Measurements from ENCODE around the gene TUT4. TPM values are rescaled to one million over a fixed set of nuclear protein-coding genes. Genes with fewer than 3 reads are reported as not detected.

The TUT4 gene
- polyA plus RNA-seq, 1 donor from 2014 or later = 84.1 TPM

- no peaks in the 10 kb centered on the region for H3K27me3 ChIP-seq (ENCODE audit: insufficient read depth, low read depth, low read length)
- no peak for TF ChIP-seq RAD21 (conservative IDR thresholded peaks at IDR 0.05)
- TF ChIP-seq CTCF (IDR thresholded peaks at IDR 0.05; ENCODE audit: poor library complexity, severe bottlenecking) = no peak
- TF ChIP-seq REST (IDR thresholded peaks at IDR 0.05; ENCODE audit: borderline replicate concordance) = no peak
- no peak for TF ChIP-seq SMC3 (conservative IDR thresholded peaks at IDR 0.05; ENCODE audit: poor library complexity)
- TF ChIP-seq EZH2 (IDR thresholded peaks at IDR 0.05; ENCODE audit: borderline replicate concordance, insufficient read depth, low read length, poor library complexity, severe bottlenecking) = no peak
- TF ChIP-seq MXI1 (conservative IDR thresholded peaks at IDR 0.05; ENCODE audit: poor library complexity, severe bottlenecking) = no peak
- TF ChIP-seq EP300 (conservative IDR thresholded peaks at IDR 0.05; ENCODE audit: poor library complexity, severe bottlenecking) = no peak
- TF ChIP-seq POLR2AphosphoS5 (IDR thresholded peaks at IDR 0.05) = no peak
- TF ChIP-seq TAF1 (IDR thresholded peaks at IDR 0.05; ENCODE audit: low read depth) = no peak
- H3K9ac ChIP-seq (ENCODE audit: low read length) = no peak overlapping the region
- H3K9me3 ChIP-seq (ENCODE audit: low read length) = no peaks in the 10 kb centered on the region
- peaks cover 16% of the 10 kb centered on the region for H3K36me3 ChIP-seq (ENCODE audit: insufficient read depth, low read length)
- H4K20me1 ChIP-seq (ENCODE audit: insufficient read depth) = no peaks in the 10 kb centered on the region
- no peak overlapping the region for H3K4me3 ChIP-seq (ENCODE audit: low read length)
- H3K9me2 ChIP-seq (ENCODE audit: insufficient read depth, low read length) = no peaks in the 10 kb centered on the region
- H2AFZ ChIP-seq (ENCODE audit: low read depth, low read length) = no peak overlapping the region
- no peaks in the 10 kb centered on the region for H3K79me2 ChIP-seq (replicated peaks; ENCODE audit: insufficient read depth, low read length)
- H3K27ac ChIP-seq (ENCODE audit: low read length) = no peak overlapping the region
- H3F3A ChIP-seq (ENCODE audit: insufficient read depth, low read length, poor library complexity, severe bottlenecking) = no peaks in the 10 kb centered on the region
- no peak overlapping the region for H3K4me2 ChIP-seq (ENCODE audit: low read length)
Measured at GRCh38 chr1:52424231-52424636, 128.7 kb downstream of the TUT4 start.

GRCh38 chr1:52423771-52424170 is 129.1 kb downstream of the TUT4 start:
- H4K20me1 ChIP-seq (ENCODE audit: insufficient read depth) = no peaks in the 10 kb centered on the region
- H3K4me3 ChIP-seq (ENCODE audit: low read length) = no peak overlapping the region
- no peak overlapping the region for H3K4me2 ChIP-seq (ENCODE audit: low read length)
- H3K27me3 ChIP-seq (ENCODE audit: insufficient read depth, low read depth, low read length) = no peaks in the 10 kb centered on the region
- H3K9ac ChIP-seq (ENCODE audit: low read length) = no peak overlapping the region
- no peak overlapping the region for H3K27ac ChIP-seq (ENCODE audit: low read length)
- TF ChIP-seq REST (IDR thresholded peaks at IDR 0.05; ENCODE audit: borderline replicate concordance) (no peak), TAF1 (IDR thresholded peaks at IDR 0.05; ENCODE audit: low read depth) (no peak), EP300 (conservative IDR thresholded peaks at IDR 0.05; ENCODE audit: poor library complexity, severe bottlenecking) (no peak), CTCF (IDR thresholded peaks at IDR 0.05; ENCODE audit: poor library complexity, severe bottlenecking) (no peak), RAD21 (conservative IDR thresholded peaks at IDR 0.05) (no peak), MXI1 (conservative IDR thresholded peaks at IDR 0.05; ENCODE audit: poor library complexity, severe bottlenecking) (no peak), POLR2AphosphoS5 (IDR thresholded peaks at IDR 0.05) (no peak), EZH2 (IDR thresholded peaks at IDR 0.05; ENCODE audit: borderline replicate concordance, insufficient read depth, low read length, poor library complexity, severe bottlenecking) (no peak), SMC3 (conservative IDR thresholded peaks at IDR 0.05; ENCODE audit: poor library complexity) (no peak)
- no peaks in the 10 kb centered on the region for H3F3A ChIP-seq (ENCODE audit: insufficient read depth, low read length, poor library complexity, severe bottlenecking)
- H3K9me2 ChIP-seq (ENCODE audit: insufficient read depth, low read length) = no peaks in the 10 kb centered on the region
- H3K79me2 ChIP-seq (replicated peaks; ENCODE audit: insufficient read depth, low read length) = no peaks in the 10 kb centered on the region
- no peaks in the 10 kb centered on the region for H3K9me3 ChIP-seq (ENCODE audit: low read length)
- H3K36me3 ChIP-seq (ENCODE audit: insufficient read depth, low read length) = peaks cover 16% of the 10 kb centered on the region
- H2AFZ ChIP-seq (ENCODE audit: low read depth, low read length) = no peak overlapping the region
